Fibroblast of lung (primary cell): ENCODE measurements around the gene SDK1.
"Not testable (repeated sequence)": the region's sequence is repeated elsewhere in the genome, so short reads cannot be mapped to it uniquely, and the experiment has no call there.

ENCODE experiments used
- CTCF ChIP-seq, 2 donors: IDR thresholded peaks in 1 of 2; conservative IDR thresholded peaks in 1 of 2; 1 replicate in 1 of 2; 2 replicates in 1 of 2; pipeline ENCODE4 v1.5.1; 2011 to 2012; ENCODE audit warnings: low read length in 2 of 2, control low read depth in 1 of 2, inconsistent platforms in 1 of 2, low read depth in 1 of 2, mild to moderate bottlenecking in 1 of 2
- EZH2 ChIP-seq: IDR thresholded peaks from 2 replicates; pipeline ENCODE4 v1.5.1; 2012; ENCODE audit warnings: low read length, control low read depth, mild to moderate bottlenecking; ENCODE audit errors: missing control alignments

GRCh38 chr7:4236873-4237272 lies 935.8 kb downstream of the SDK1 start:
- TF ChIP-seq CTCF (conservative IDR thresholded peaks at IDR 0.05 in 1 of 2, IDR thresholded peaks at IDR 0.05 in 1 of 2; ENCODE audit: low read depth in 1 of 2, low read length in 2 of 2); EZH2: not testable (repeated sequence)
